Measurements from ENCODE around the gene KCNH5. TPM values are rescaled to one million over a fixed set of nuclear protein-coding genes. Genes with fewer than 3 reads are reported as not detected.

Gene KCNH5
- total RNA-seq, 1 donor, result under 0.01 TPM

DNA sequence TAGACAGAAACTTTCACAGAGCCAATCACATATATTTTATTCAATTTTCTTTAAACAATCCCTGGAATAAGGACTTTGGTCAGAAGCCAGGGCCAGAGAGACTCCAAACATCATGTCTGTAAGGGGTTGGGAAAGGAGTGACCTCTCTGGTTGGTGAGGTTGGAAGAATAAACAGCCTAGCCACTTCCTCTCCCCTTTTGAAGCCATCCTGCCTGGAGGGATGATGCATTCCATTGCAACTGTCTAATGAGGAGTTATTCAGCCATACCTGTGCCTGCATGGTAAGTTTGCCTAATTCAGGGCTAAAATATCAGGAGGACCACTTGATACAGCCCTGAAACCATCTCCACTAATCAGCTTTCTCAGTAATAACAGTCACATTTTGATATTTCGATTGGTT, 299.8 kb downstream of the KCNH5 start:
- DNase-seq (ENCODE audit: low read depth in 2 of 3, low spot score in 2 of 3), result no peak

- DNase-seq (ENCODE audit: low read depth in 2 of 3, low spot score in 2 of 3), result no peak
Measured at GRCh38 chr14:62743560-62743959, 301.7 kb downstream of the KCNH5 start.

DNA sequence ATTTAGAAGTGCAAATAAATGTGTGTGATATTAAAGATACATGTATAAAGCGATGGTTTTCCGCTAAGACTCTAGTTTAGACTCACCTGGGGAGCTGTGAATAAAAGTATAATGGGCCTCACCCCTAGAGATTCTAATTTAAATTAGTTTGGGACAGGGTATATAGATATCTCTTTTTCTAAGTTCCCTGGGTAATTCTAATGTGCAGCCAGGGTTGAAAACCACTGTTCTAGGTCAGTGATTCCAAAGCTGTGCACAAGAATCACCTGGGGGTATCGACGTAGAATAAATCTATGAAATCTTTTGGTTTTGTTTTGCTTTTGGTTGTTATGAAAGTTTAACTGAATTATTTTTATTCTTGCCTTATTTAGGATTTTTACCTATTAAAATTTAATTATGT, 302.1 kb downstream of the KCNH5 start:
- no peak for DNase-seq (ENCODE audit: low read depth in 2 of 3, low spot score in 2 of 3)

GRCh38 chr14:62739647-62740046, 305.6 kb downstream of the KCNH5 start:
- DNase-seq (ENCODE audit: low read depth in 2 of 3, low spot score in 2 of 3), result no peak

DNA sequence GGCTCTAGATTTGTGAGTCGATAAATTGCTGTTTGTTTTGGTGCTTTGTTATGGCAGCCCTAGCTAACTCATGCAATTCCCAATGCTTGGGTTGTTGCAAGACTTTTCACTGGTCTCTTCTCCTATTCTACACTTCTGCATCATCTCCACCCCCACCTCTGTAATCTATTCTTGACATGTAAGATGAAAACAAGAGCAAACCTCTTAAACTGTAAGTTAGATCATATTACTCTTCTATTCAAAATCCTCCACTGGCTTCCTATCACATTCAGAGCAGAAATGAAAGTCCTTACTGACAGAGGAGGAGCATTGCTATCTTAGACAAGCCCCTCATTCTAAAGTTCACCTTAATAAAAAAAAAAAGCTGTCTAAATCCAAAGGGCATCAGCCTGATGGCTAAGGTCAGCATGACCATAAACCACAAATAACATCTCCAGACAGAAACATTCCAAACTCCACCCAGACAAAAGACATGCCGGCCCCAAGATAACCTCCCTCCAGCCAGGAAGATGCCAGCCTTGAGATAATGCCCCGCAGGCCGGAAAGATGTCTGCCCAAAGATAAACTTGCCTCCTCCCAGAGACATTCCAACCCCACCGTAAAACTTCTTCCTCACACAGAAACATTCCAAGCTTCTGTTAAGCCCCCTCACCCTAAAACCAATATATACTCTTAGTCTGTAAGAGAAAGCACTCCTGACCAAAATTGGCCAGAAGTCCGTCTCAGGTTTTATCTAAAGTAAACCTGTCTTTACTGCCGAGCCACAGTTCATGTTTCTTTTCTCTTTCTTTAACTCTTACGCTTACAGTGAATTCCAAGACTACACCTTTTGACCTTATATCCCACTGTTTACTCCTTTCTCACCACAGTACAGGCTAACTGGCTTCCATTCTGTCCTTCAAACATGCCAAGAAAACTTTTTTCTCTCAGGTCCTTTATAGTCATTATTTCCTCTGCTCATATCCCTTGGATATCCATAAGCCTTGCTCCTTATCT, 308.9 kb downstream of the KCNH5 start:
- DNase-seq (ENCODE audit: low read depth in 2 of 3, low spot score in 2 of 3), result no peak

DNA sequence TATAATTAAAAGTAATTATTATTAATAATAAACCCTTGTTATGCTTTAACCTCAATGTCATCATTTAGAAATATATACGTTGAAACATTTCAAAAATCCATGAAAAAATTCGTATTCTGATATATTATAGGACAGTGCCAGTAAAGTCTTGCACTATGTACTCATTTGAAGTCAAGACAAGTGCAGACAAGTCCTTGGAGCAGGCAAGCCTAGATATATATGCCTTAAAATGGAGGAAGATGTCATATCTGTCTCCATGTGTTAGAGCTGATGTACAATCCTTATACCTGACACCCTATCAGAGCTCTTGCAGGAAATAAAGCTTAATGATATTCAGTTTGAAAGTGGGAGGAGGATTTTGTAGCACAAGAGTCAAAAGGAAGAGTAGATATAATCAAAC, 310.4 kb downstream of the KCNH5 start:
- DNase-seq (ENCODE audit: low read depth in 2 of 3, low spot score in 2 of 3), result no peak

DNA sequence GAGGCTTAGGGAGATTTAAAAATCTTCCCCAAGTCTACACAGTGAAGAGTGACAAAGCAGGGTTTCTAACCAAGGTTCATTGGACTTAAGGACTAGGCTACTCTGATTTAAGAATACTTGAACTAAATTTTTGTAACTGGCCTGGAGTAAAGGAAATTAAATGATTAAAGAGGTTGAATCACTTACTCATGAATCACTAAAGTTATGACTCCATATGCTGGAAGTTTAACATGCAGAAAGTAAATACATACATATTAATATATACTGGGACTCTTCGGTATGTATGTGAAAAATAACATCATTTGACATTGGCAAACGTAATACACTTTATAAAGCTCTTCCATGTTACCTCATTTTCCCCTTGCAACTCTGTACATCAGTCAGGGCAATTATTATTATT, 322.9 kb downstream of the KCNH5 start:
- no peak for DNase-seq (ENCODE audit: low read depth in 2 of 3, low spot score in 2 of 3)

- DNase-seq (ENCODE audit: low read depth in 2 of 3, low spot score in 2 of 3), result no peak
Measured at GRCh38 chr14:62718629-62719028, 326.6 kb downstream of the KCNH5 start.

DNA sequence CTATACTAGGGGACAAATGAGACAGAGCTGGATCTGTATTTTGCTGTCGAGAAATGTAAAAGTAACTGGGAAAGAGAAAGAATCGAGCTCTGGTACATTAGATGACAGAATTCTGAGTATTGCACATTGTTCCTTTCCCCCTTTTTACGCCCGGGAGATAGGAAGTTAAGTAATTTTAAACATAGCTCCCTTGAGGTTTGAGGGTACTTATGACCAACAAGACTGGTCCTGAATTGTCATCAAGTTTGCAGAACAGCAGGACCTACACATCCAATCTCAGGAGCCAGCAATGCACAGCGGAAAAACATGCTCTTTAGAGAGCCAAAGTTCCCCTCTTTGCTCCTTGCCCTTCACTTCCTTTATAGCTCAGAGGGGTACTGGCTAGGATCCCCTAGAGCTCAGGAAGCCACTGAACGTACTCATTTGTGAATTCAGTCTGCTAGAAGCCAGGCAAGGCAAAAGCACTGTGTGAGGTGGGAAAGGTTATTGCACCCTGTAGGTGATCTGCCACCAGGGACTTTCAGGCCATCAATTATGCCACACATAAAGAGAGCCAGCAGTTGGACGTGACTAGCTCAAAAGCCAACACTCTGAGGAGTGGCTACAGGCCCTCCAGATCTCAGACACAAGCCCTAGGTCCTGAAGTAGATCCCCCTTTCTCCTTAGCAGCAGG, 333.8 kb downstream of the KCNH5 start:
- DNase-seq (ENCODE audit: low read depth in 2 of 3, low spot score in 2 of 3), result no peak

DNA sequence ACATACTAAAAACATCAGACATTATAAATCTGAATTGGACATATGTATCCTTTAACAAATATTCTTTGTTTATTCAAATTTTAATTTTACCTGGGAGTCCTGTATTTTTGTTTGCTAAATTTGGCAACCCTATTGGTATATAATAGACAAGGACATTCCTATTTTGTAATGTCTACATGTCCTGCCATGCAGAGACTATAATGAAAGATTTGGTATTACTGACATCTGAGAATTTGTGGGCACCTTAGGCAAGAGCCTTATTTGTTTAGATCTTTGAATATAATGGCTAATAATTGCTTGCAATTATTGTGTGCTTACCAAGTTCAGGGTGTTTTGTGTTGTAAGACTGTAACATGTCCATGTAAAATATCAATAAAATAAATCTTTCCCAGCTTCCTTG, 334.4 kb downstream of the KCNH5 start:
- no peak for DNase-seq (ENCODE audit: low read depth in 2 of 3, low spot score in 2 of 3)

GRCh38 chr14:62709773-62710172, 335.5 kb downstream of the KCNH5 start:
- DNase-seq (ENCODE audit: low read depth in 2 of 3, low spot score in 2 of 3), result no peak

GRCh38 chr14:62706217-62706616, 339.0 kb downstream of the KCNH5 start:
- DNase-seq (ENCODE audit: low read depth in 2 of 3, low spot score in 2 of 3), result no peak

DNA sequence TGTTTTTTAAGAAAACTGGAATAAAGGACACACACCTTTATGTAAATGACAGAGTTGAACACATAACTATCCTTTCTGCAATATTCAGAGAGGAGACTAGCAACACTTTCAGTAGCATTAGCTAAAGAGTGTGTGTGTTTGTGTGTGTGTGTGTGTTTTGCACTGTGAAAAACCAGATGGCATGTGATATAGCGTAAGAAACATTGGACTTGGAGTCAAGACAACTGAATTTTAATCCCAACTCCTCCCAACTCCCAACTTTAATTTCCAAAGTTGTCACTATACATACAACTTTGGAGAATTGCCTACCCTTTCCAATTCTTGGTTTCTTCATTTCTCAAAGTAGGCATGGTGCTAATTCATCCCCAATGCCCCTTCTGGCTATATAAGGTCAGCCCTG, 347.8 kb downstream of the KCNH5 start:
- no peak for DNase-seq (ENCODE audit: low read depth in 2 of 3, low spot score in 2 of 3)

DNA sequence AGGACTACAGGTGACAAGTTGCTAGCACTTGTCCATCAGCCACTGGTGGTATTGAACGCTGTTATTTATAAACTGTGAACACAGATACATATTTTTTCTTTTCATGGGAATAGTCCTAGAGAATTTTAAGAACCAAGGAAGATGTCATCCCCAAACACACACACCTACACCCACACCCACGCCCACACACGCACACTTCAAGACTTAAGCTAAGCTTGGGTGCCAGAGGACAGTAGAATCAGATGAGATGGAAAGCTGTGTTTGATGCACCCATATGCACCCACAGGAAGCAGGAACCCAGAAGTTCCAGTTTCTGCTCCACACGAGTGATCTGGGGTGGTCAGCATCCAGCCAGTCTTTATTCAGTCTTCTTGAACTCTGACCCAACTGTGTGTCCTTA, 348.3 kb downstream of the KCNH5 start:
- no peak for DNase-seq (ENCODE audit: low read depth in 2 of 3, low spot score in 2 of 3)

- DNase-seq (ENCODE audit: low read depth in 2 of 3, low spot score in 2 of 3), result no peak
Measured at GRCh38 chr14:62696331-62696924, 348.8 kb downstream of the KCNH5 start.

DNA sequence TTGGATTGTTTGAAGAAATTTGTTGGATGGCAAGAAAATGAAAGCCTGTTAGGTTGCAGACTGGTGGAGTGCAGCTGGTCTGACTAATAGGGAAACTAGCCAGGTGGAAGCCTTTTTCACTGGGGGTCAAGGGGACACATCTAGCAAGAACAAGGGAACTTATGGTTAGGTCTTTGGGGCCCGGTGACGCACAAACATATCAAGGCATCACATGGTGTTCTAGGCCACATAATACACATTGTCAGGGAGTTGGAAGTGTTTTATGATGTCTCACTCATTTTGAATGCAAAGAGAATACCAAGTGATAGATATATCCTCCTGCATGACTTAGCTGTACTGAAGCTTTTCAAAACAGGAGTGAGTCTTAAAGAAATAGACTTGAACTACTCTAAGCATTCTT, 351.2 kb downstream of the KCNH5 start:
- DNase-seq (ENCODE audit: low read depth in 2 of 3, low spot score in 2 of 3), result no peak

DNA sequence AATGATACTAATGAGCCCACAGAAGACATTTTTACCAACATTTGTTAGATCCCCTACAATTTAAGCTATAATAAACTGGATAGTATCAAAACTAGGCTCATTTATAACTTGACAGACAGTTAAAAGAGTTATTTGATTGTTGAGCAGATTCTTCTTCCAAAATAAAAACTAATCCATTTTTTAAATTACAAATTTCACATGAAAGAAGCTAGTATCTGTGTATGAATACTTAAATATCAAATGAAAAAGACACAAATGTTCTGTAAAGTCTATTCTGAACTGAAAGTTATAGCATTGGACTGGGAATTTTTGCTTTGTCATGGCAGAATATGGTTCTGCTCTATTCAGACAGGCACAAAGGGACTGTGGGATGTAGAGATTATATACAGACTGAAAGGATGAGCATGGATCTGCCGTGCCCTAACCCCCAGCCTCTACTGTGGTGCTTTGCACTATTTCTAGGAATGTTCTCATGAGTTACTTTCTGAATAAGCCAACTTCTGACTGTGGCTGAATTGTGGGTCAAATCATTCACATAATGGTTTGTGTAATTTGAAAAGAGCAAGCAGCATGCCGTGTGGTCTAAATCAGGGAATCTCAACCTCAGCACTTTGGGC, 352.7 kb downstream of the KCNH5 start:
- no peak for DNase-seq (ENCODE audit: low read depth in 2 of 3, low spot score in 2 of 3)

GRCh38 chr14:62691647-62692489, 353.4 kb downstream of the KCNH5 start:
- DNase-seq (ENCODE audit: low read depth in 2 of 3, low spot score in 2 of 3), result no peak

DNA sequence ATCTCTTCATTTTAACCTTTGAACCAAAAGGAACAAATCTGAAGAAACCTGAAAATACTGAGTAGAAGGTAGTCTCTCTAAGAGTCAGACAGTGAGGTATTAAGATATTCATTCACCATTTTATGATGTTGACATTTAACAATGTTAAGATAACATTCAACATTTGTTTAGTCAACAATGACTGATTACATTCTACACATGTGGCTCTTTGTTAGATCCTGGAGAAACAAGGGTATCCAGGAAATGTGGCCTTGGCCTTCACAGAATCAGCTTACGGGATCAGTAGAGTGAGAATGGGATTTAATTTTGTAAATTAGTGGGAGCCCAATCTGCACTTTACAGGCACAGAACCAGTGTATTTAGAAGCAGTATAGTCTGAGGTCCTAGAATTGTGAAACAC, 355.5 kb downstream of the KCNH5 start:
- no peak for DNase-seq (ENCODE audit: low read depth in 2 of 3, low spot score in 2 of 3)

DNA sequence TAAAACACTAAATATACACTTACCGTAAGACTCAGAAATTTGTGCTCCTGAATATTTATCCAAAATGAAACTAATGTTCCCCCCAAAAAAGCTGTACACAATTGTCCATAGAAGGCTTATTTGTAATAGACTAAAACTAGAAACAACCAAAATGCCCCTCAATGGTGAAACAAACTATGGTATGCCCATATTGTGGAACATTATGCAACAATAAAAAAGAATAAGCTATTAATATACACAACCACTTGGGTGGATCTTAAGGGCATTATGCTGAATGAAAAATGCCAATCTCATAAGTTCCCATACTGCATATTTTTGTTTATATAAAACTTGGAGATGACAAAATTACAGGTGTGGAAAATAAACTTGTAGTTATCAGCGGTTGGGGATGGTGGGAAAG, 357.4 kb downstream of the KCNH5 start:
- no peak for DNase-seq (ENCODE audit: low read depth in 2 of 3, low spot score in 2 of 3)
